ENCODE data around the gene FAM240B.

FAM240B gene

GRCh38 chr9:38671372-38671731 is 48.6 kb downstream of the FAM240B start:
- no peak overlapping the region for H3K4me3 Mint-ChIP-seq

GRCh38 chr9:38670542-38671371 is 49.2 kb downstream of the FAM240B start:
- Mint-ChIP-seq H3K27ac (no peak overlapping the region), H3K36me3 (ENCODE audit: low read depth) (no peaks in the 10 kb centered on the region), H3K9me3 (no peaks in the 10 kb centered on the region), H3K27me3 (ENCODE audit: low read depth) (peaks cover 2% of the 10 kb centered on the region), H3K4me3 (no peak overlapping the region), H3K4me1 (ENCODE audit: low read depth) (peaks cover 3% of the 10 kb centered on the region)
- no peak for DNase-seq (ENCODE audit: low spot score)

More at GRCh38 chr9:38671372-38671731, 48.6 kb downstream of the FAM240B start:
- DNase-seq (ENCODE audit: low spot score) = no peak
- Mint-ChIP-seq H3K27me3 (ENCODE audit: low read depth) (peaks cover 2% of the 10 kb centered on the region), H3K9me3 (no peaks in the 10 kb centered on the region), H3K27ac (no peak overlapping the region), H3K36me3 (ENCODE audit: low read depth) (no peaks in the 10 kb centered on the region), H3K4me1 (ENCODE audit: low read depth) (peaks cover 3% of the 10 kb centered on the region)

- peaks cover 3% of the 10 kb centered on the region for H3K4me1 Mint-ChIP-seq (ENCODE audit: low read depth)
- H3K27me3 Mint-ChIP-seq (ENCODE audit: low read depth) = peaks cover 3% of the 10 kb centered on the region
- no peak overlapping the region for H3K4me3 Mint-ChIP-seq
- H3K27ac Mint-ChIP-seq = no peak overlapping the region
- no peaks in the 10 kb centered on the region for H3K9me3 Mint-ChIP-seq
- no peaks in the 10 kb centered on the region for H3K36me3 Mint-ChIP-seq (ENCODE audit: low read depth)
- no peak for DNase-seq (ENCODE audit: low spot score)
These were observed 51.0 kb downstream of the FAM240B start for GRCh38 chr9:38668791-38669466.

GRCh38 chr9:38662763-38663593 is 57.0 kb downstream of the FAM240B start:
- no peak for DNase-seq (ENCODE audit: low spot score)
- Mint-ChIP-seq H3K27ac (no peak overlapping the region), H3K27me3 (ENCODE audit: low read depth) (peaks cover 9% of the 10 kb centered on the region), H3K36me3 (ENCODE audit: low read depth) (no peaks in the 10 kb centered on the region), H3K9me3 (no peaks in the 10 kb centered on the region), H3K4me3 (no peak overlapping the region), H3K4me1 (ENCODE audit: low read depth) (no peaks in the 10 kb centered on the region)

GRCh38 chr9:38659538-38659937 is 60.4 kb downstream of the FAM240B start:
- Mint-ChIP-seq H3K4me3 (no peak overlapping the region), H3K27me3 (ENCODE audit: low read depth) (peaks cover 14% of the 10 kb centered on the region), H3K9me3 (no peaks in the 10 kb centered on the region), H3K36me3 (ENCODE audit: low read depth) (no peaks in the 10 kb centered on the region), H3K27ac (no peak overlapping the region), H3K4me1 (ENCODE audit: low read depth) (no peaks in the 10 kb centered on the region)
- no peak for DNase-seq (ENCODE audit: low spot score)

- no peaks in the 10 kb centered on the region for H3K36me3 Mint-ChIP-seq (ENCODE audit: low read depth)
- no peak for DNase-seq (ENCODE audit: low spot score)
- H3K4me3 Mint-ChIP-seq = no peak overlapping the region
- H3K9me3 Mint-ChIP-seq = no peaks in the 10 kb centered on the region
- no peaks in the 10 kb centered on the region for H3K4me1 Mint-ChIP-seq (ENCODE audit: low read depth)
- no peak overlapping the region for H3K27ac Mint-ChIP-seq
- H3K27me3 Mint-ChIP-seq (ENCODE audit: low read depth) = peaks cover 9% of the 10 kb centered on the region
These were observed 63.0 kb downstream of the FAM240B start for GRCh38 chr9:38656896-38657295.

GRCh38 chr9:38652486-38652885 is 67.4 kb downstream of the FAM240B start:
- H3K36me3 Mint-ChIP-seq (ENCODE audit: low read depth) = no peaks in the 10 kb centered on the region

GRCh38 chr9:38652044-38652443 is 67.9 kb downstream of the FAM240B start:
- Mint-ChIP-seq H3K27me3 (ENCODE audit: low read depth) (peaks cover 5% of the 10 kb centered on the region), H3K4me3 (no peak overlapping the region), H3K4me1 (ENCODE audit: low read depth) (no peaks in the 10 kb centered on the region), H3K9me3 (no peaks in the 10 kb centered on the region), H3K27ac (no peak overlapping the region), H3K36me3 (ENCODE audit: low read depth) (no peaks in the 10 kb centered on the region)
- no peak for DNase-seq (ENCODE audit: low spot score)

More at GRCh38 chr9:38652486-38652885, 67.4 kb downstream of the FAM240B start:
- Mint-ChIP-seq H3K9me3 (no peaks in the 10 kb centered on the region), H3K4me1 (ENCODE audit: low read depth) (no peaks in the 10 kb centered on the region), H3K27ac (no peak overlapping the region), H3K4me3 (no peak overlapping the region), H3K27me3 (ENCODE audit: low read depth) (peaks cover 9% of the 10 kb centered on the region)
- DNase-seq (ENCODE audit: low spot score) = no peak

GRCh38 chr9:38651400-38652042 is 68.4 kb downstream of the FAM240B start:
- Mint-ChIP-seq H3K27ac (no peak overlapping the region), H3K4me3 (no peak overlapping the region), H3K9me3 (no peaks in the 10 kb centered on the region), H3K36me3 (ENCODE audit: low read depth) (no peaks in the 10 kb centered on the region), H3K27me3 (ENCODE audit: low read depth) (peaks cover 4% of the 10 kb centered on the region), H3K4me1 (ENCODE audit: low read depth) (no peaks in the 10 kb centered on the region)
- DNase-seq (ENCODE audit: low spot score) = no peak

GRCh38 chr9:38650564-38650963 is 69.4 kb downstream of the FAM240B start:
- no peak for DNase-seq (ENCODE audit: low spot score)
- Mint-ChIP-seq H3K36me3 (ENCODE audit: low read depth) (no peaks in the 10 kb centered on the region), H3K27me3 (ENCODE audit: low read depth) (peaks cover 2% of the 10 kb centered on the region), H3K9me3 (no peaks in the 10 kb centered on the region), H3K4me1 (ENCODE audit: low read depth) (no peaks in the 10 kb centered on the region), H3K4me3 (no peak overlapping the region), H3K27ac (no peak overlapping the region)

- Mint-ChIP-seq H3K4me1 (ENCODE audit: low read depth) (no peaks in the 10 kb centered on the region), H3K9me3 (no peaks in the 10 kb centered on the region)
These were observed 70.1 kb downstream of the FAM240B start for GRCh38 chr9:38649731-38650363.

GRCh38 chr9:38644601-38645000 is 75.3 kb downstream of the FAM240B start:
- DNase-seq (ENCODE audit: low spot score) = no peak
- Mint-ChIP-seq H3K9me3 (no peaks in the 10 kb centered on the region), H3K27ac (no peak overlapping the region), H3K36me3 (ENCODE audit: low read depth) (no peaks in the 10 kb centered on the region), H3K27me3 (ENCODE audit: low read depth) (no peaks in the 10 kb centered on the region), H3K4me3 (no peak overlapping the region), H3K4me1 (ENCODE audit: low read depth) (no peaks in the 10 kb centered on the region)

More at GRCh38 chr9:38649731-38650363, 70.1 kb downstream of the FAM240B start:
- DNase-seq (ENCODE audit: low spot score) = no peak
- Mint-ChIP-seq H3K4me3 (no peak overlapping the region), H3K27me3 (ENCODE audit: low read depth) (peaks cover 2% of the 10 kb centered on the region), H3K36me3 (ENCODE audit: low read depth) (no peaks in the 10 kb centered on the region), H3K27ac (no peak overlapping the region)
